HL-60/S4 (cell line): ENCODE measurements around the gene SLC6A7.

Source experiments
- in situ Hi-C: fragments of 300-500 bp; cut with MboI; formaldehyde crosslinking; loops from 2 replicates; pipeline ENCODE4 v1.14.3; 2022; ENCODE audit warnings: low sequenced_read_pairs

Gene SLC6A7

GRCh38 chr5:150172145-150172544 lies 17.7 kb upstream of the SLC6A7 start:
- in situ Hi-C loops = no loop called here

GRCh38 chr5:150172556-150172955 lies 17.3 kb upstream of the SLC6A7 start:
- in situ Hi-C loops = no loop called here

GRCh38 chr5:150173161-150173560 lies 16.7 kb upstream of the SLC6A7 start:
- in situ Hi-C loops = no loop called here

GRCh38 chr5:150174285-150174684 lies 15.6 kb upstream of the SLC6A7 start:
- in situ Hi-C loops = no loop called here

DNA sequence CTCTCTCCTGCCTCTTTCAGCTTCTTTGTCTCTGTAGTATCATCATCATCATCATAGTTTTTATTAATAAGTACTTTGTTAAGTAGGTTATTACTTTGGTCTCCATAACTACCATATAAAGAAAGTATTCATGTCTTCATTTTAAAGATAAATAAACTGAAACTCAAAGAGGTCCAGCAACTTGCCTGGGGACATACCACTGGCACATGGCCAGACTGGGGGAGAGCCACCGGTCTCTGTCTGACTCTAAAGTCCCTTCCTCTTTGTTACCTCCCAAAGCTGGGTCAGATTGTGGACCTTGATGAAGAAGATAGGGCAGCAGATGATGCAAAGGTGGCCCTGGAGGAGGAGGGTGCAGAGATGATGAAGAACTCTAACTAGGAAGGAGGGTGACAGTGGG lies 14.8 kb upstream of the SLC6A7 start:
- in situ Hi-C loops = no loop called here

DNA sequence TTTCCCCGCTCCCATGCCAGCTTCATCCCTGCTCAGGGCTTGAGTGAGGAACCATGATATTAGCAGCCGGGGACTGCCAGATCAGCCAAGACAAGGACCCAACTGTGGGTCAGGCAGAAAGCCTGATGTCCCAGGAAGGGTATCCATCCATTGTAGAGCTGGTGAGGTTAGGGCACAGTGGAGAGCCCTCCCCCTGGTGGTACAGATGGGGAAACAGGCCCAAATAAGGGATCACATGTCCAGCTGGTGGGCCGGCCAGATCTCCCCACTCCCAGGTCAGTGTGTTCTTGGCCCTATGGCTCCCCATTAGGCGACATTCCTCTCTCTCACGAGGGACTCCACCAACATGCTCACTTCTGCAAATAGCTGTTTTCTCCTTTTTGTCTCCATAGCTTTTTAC lies 14.3 kb upstream of the SLC6A7 start:
- in situ Hi-C loops = no loop called here

DNA sequence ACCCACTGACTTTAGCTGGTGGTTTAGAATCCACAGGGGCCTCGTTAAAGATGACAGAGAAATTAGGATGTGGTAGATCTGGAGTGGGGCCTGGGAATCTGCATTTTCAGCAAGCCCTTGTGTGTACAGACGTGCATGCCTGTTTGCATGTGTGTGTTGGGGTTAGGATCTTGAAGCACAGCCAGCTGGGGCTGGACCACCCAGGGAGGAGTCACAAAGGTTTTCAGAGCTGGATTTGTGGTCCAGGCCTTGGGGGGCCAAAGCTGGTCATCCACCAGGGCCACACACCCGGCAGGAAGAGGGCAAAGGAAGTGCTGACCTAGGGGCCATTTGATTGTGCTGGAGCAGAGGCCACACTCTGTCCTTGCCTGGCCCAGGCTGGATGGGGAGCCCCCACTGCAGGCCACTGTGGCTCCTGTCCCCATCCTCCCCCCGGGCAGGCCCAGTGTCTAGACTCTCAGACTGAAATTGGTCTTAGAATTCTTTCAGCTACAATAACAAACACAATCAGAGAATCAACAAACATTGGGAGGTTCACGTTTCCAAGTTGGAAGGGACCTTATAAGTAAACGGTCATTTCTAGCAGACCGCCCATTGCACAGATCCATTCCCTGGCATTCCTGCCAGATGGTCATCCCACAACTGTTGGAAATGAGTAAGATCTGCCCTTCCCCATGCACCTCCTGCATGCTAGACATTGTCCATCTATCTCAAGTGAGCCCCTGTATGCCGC lies 13.0 kb upstream of the SLC6A7 start:
- in situ Hi-C loops = no loop called here

GRCh38 chr5:150177721-150178120 lies 12.1 kb upstream of the SLC6A7 start:
- in situ Hi-C loops = no loop called here

GRCh38 chr5:150178262-150178661 lies 11.6 kb upstream of the SLC6A7 start:
- in situ Hi-C loops = no loop called here

GRCh38 chr5:150179019-150179620 lies 10.7 kb upstream of the SLC6A7 start:
- in situ Hi-C loops = no loop called here

DNA sequence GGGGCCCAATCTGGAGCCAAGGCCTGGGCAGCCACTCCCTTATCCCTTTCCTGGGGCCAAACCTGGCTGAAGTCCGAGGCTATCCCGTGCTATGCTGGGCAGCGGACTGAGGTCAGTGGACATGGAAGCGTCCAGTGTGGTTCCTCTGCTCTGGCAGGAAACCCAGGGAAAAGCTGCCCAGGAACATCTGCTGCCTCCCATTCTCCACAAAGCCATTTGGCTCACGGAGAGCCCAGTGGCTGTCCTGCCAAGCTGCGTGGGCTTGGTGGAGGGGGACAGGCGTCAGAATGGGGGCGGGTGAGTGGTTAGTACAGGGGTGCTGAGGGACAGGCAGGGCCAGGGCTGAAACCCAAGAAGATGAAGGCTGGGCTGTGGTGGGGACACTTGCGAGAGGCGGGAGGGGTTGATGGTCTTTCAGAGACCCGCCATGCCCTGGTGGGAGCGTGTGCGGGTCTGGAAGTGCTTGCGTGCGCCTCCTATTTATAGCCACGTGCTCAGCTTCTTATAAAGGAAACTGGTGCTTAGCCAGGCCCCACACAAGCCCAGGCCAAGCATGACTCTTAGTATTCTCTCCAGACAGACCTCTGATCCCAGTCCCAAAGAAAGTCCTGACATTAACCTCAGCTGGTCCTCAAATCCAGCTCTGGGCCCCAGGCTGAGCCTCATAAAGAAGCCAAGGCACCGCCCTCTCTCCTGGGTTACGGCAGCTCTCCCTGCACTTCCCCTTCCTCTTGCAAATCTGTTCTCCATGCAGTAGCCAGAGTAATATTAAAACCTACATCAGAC lies 9.4 kb upstream of the SLC6A7 start:
- in situ Hi-C loops = no loop called here

- in situ Hi-C loops = no loop called here
Measured at GRCh38 chr5:150181027-150181426, 8.8 kb upstream of the SLC6A7 start.

- in situ Hi-C loops = no loop called here
Measured at GRCh38 chr5:150181766-150182545, 7.9 kb upstream of the SLC6A7 start.

DNA sequence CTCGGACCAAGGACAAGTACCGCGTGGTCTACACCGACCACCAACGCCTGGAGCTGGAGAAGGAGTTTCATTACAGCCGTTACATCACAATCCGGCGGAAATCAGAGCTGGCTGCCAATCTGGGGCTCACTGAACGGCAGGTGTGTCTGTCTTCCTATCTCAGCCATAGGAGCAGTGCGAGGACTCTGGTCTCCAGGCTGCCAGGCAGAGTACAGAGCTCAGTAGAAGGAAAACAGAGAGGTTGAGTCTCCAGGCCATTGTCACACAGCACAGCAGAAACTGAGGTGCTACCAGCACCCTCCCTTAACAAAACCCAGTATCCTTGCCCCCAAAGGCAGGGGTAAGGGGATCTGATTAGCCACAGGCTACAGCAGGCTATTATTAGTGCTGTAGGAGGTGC lies 7.1 kb upstream of the SLC6A7 start:
- in situ Hi-C loops = no loop called here

DNA sequence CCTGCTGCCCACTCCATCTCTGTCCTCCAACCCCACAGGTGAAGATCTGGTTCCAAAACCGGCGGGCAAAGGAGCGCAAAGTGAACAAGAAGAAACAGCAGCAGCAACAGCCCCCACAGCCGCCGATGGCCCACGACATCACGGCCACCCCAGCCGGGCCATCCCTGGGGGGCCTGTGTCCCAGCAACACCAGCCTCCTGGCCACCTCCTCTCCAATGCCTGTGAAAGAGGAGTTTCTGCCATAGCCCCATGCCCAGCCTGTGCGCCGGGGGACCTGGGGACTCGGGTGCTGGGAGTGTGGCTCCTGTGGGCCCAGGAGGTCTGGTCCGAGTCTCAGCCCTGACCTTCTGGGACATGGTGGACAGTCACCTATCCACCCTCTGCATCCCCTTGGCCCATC lies 6.4 kb upstream of the SLC6A7 start:
- in situ Hi-C loops = no loop called here

DNA sequence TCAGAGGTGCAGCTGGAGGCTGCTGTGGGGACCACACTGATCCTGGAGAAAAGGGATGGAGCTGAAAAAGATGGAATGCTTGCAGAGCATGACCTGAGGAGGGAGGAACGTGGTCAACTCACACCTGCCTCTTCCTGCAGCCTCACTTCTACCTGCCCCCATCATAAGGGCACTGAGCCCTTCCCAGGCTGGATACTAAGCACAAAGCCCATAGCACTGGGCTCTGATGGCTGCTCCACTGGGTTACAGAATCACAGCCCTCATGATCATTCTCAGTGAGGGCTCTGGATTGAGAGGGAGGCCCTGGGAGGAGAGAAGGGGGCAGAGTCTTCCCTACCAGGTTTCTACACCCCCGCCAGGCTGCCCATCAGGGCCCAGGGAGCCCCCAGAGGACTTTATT lies 5.9 kb upstream of the SLC6A7 start:
- in situ Hi-C loops = no loop called here

DNA sequence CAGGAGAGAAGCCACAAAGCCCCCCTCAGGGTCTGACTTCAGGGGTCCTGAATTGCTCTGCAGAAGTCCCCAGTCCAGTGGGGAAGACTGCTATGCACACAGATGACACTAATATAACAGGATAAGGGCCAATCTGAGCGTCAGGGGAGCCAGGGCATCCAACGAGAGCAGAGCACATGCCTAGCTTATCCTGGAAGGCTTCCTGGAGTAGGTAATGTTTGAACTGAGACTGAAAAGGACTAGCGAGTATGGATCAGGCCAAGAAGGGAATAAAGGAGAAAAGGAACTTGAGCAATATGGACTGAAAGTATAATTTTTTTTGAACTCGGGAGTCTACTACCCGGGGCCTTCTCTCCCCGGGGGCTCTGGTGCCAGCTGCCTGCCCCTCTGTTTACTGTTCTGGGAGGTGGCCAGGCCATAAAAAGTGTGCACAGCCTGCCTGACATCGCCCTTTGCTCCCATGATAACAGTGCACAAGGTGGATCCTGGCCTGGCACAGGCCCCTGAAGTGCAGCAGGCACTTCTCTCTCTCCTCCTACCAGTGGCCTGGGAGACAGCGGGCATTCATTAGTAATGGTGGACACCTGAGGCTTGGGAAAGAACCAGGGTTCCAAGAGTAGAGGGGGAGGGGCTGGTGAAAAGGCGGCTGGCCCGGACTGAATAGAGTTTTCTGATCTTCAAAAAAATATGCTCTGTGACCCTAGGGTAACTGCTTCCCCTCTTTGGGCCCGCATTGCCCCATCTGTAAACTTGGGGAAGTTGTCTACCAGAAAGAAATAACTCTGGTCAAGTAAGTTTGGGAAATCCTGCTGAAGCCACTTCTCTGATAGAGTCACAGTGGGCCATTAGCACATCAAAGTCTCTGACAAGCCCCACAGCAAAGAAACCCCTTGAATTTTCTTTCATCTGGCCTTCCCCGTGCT lies 4.6 kb upstream of the SLC6A7 start:
- in situ Hi-C loops = no loop called here

- in situ Hi-C loops = no loop called here
Measured at GRCh38 chr5:150186137-150186536, 3.7 kb upstream of the SLC6A7 start.

GRCh38 chr5:150186897-150187296 lies 3.0 kb upstream of the SLC6A7 start:
- in situ Hi-C loops = no loop called here

- in situ Hi-C loops = no loop called here
Measured at GRCh38 chr5:150188146-150188842, 1.6 kb upstream of the SLC6A7 start.
